ENCODE data around the gene UBTF.

UBTF gene

GRCh38 chr17:44167181-44167861, 52.2 kb downstream of the UBTF start:
- no peaks in the 10 kb centered on the region for H3K9me3 ChIP-seq (ENCODE audit: insufficient read depth, low read depth, low read length)
- no peaks in the 10 kb centered on the region for H3K79me1 ChIP-seq (ENCODE audit: low read length)
- no peak overlapping the region for H3K4me3 ChIP-seq (ENCODE audit: low read depth, low read length)
- H3K23ac ChIP-seq (ENCODE audit: low read length), result no peak overlapping the region
- no peak for DNase-seq
- no peak overlapping the region for H4K12ac ChIP-seq (ENCODE audit: low read depth, low read length)
- H2AFZ ChIP-seq (ENCODE audit: insufficient read depth, low read length, poor library complexity), result no peak overlapping the region
- no CpG with 5 or more reads among the region's 7 CpGs for WGBS (ENCODE audit: extremely low coverage, insufficient coverage, insufficient read length)
- H2BK120ac ChIP-seq (ENCODE audit: insufficient read depth, low read length, poor library complexity), result no peak overlapping the region
- peaks cover under 1% of the 10 kb centered on the region in 2 experiments for H3K36me3 ChIP-seq (ENCODE audit: control insufficient read depth in 1 of 2, insufficient read depth in 2 of 2, low read length in 2 of 2)
- no peak overlapping the region for H4K8ac ChIP-seq (ENCODE audit: low read depth, low read length)
- H3K79me2 ChIP-seq (ENCODE audit: control insufficient read depth, insufficient read depth, low read length, poor library complexity), result no peaks in the 10 kb centered on the region
- H3K27me3 ChIP-seq (ENCODE audit: insufficient read depth, low read length), result no peaks in the 10 kb centered on the region
- H3K4me1 ChIP-seq (ENCODE audit: control insufficient read depth in 1 of 2, insufficient read depth in 2 of 2, low read length in 2 of 2), result peaks cover 2 to 5% of the 10 kb centered on the region in 2 experiments
- no peak overlapping the region for H4K91ac ChIP-seq (ENCODE audit: low read depth, low read length)
- no peak overlapping the region for H3K14ac ChIP-seq (ENCODE audit: low read length)
- H3K4me2 ChIP-seq (ENCODE audit: low read length), result no peak overlapping the region
- no peak overlapping the region for H3K9ac ChIP-seq (ENCODE audit: low read length)
- H2AK5ac ChIP-seq (ENCODE audit: low read length), result no peak overlapping the region
- H2BK12ac ChIP-seq (ENCODE audit: low read length), result no peak overlapping the region
- no peak overlapping the region for H3K18ac ChIP-seq (ENCODE audit: low read length)
- H2BK5ac ChIP-seq (ENCODE audit: low read depth, low read length, poor library complexity), result no peak overlapping the region
- no peak overlapping the region for H3K27ac ChIP-seq (ENCODE audit: low read depth, low read length)
- no peak overlapping the region for H3K4ac ChIP-seq (ENCODE audit: low read depth, low read length)

GRCh38 chr17:44164476-44164875, 55.0 kb downstream of the UBTF start:
- H3K4ac ChIP-seq (ENCODE audit: low read depth, low read length), result no peak overlapping the region
- no peak for DNase-seq

GRCh38 chr17:44159519-44160210, 59.8 kb downstream of the UBTF start:
- DNase-seq, result no peak
- H3K36me3 ChIP-seq (ENCODE audit: control insufficient read depth in 1 of 2, insufficient read depth in 2 of 2, low read length in 2 of 2), result peaks cover 37 to 39% of the 10 kb centered on the region in 2 experiments
- no peak overlapping the region for H3K9ac ChIP-seq (ENCODE audit: low read length)
- no peak overlapping the region for H3K27ac ChIP-seq (ENCODE audit: low read depth, low read length)
- no peaks in the 10 kb centered on the region for H3K27me3 ChIP-seq (ENCODE audit: insufficient read depth, low read length)
- H3K14ac ChIP-seq (ENCODE audit: low read length), result no peak overlapping the region
- peaks cover 2% of the 10 kb centered on the region for H3K9me3 ChIP-seq (ENCODE audit: insufficient read depth, low read depth, low read length)
- no peak overlapping the region for H3K4me3 ChIP-seq (ENCODE audit: low read depth, low read length)
- H4K8ac ChIP-seq (ENCODE audit: low read depth, low read length), result no peak overlapping the region
- H3K79me1 ChIP-seq (ENCODE audit: low read length), result no peaks in the 10 kb centered on the region
- H3K4me1 ChIP-seq (ENCODE audit: control insufficient read depth in 1 of 2, insufficient read depth in 2 of 2, low read length in 2 of 2), result peaks cover 0 to 5% of the 10 kb centered on the region in 2 experiments
- no peak overlapping the region for H2BK120ac ChIP-seq (ENCODE audit: insufficient read depth, low read length, poor library complexity)
- H3K18ac ChIP-seq (ENCODE audit: low read length), result no peak overlapping the region
- no peak overlapping the region for H2AK5ac ChIP-seq (ENCODE audit: low read length)
- H3K4ac ChIP-seq (ENCODE audit: low read depth, low read length), result no peak overlapping the region
- H2AFZ ChIP-seq (ENCODE audit: insufficient read depth, low read length, poor library complexity), result no peak overlapping the region
- H4K91ac ChIP-seq (ENCODE audit: low read depth, low read length), result no peak overlapping the region
- no CpG with 5 or more reads among the region's 15 CpGs for WGBS (ENCODE audit: extremely low coverage, insufficient coverage, insufficient read length)
- H2BK12ac ChIP-seq (ENCODE audit: low read length), result no peak overlapping the region
- H4K12ac ChIP-seq (ENCODE audit: low read depth, low read length), result no peak overlapping the region
- no peaks in the 10 kb centered on the region for H3K79me2 ChIP-seq (ENCODE audit: control insufficient read depth, insufficient read depth, low read length, poor library complexity)
- no peak overlapping the region for H2BK5ac ChIP-seq (ENCODE audit: low read depth, low read length, poor library complexity)
- no peak overlapping the region for H3K4me2 ChIP-seq (ENCODE audit: low read length)
- H3K23ac ChIP-seq (ENCODE audit: low read length), result no peak overlapping the region

More at GRCh38 chr17:44164476-44164875, 55.0 kb downstream of the UBTF start:
- Histone ChIP-seq H3K9me3 (ENCODE audit: insufficient read depth, low read depth, low read length) (no peaks in the 10 kb centered on the region), H4K12ac (ENCODE audit: low read depth, low read length) (no peak overlapping the region), H2BK5ac (ENCODE audit: low read depth, low read length, poor library complexity) (no peak overlapping the region), H4K8ac (ENCODE audit: low read depth, low read length) (no peak overlapping the region), H2BK12ac (ENCODE audit: low read length) (no peak overlapping the region), H3K9ac (ENCODE audit: low read length) (no peak overlapping the region), H3K4me2 (ENCODE audit: low read length) (no peak overlapping the region), H3K79me2 (ENCODE audit: control insufficient read depth, insufficient read depth, low read length, poor library complexity) (no peaks in the 10 kb centered on the region), H2AK5ac (ENCODE audit: low read length) (no peak overlapping the region), H3K4me3 (ENCODE audit: low read depth, low read length) (no peak overlapping the region), H3K18ac (ENCODE audit: low read length) (no peak overlapping the region), H3K14ac (ENCODE audit: low read length) (no peak overlapping the region), H3K27me3 (ENCODE audit: insufficient read depth, low read length) (no peaks in the 10 kb centered on the region), H3K4me1 (ENCODE audit: control insufficient read depth in 1 of 2, insufficient read depth in 2 of 2, low read length in 2 of 2) (peaks cover 2 to 3% of the 10 kb centered on the region in 2 experiments), H3K79me1 (ENCODE audit: low read length) (no peaks in the 10 kb centered on the region), H3K23ac (ENCODE audit: low read length) (no peak overlapping the region), H4K91ac (ENCODE audit: low read depth, low read length) (no peak overlapping the region), H2AFZ (ENCODE audit: insufficient read depth, low read length, poor library complexity) (no peak overlapping the region), H3K36me3 (ENCODE audit: control insufficient read depth in 1 of 2, insufficient read depth in 2 of 2, low read length in 2 of 2) (peaks cover 14 to 17% of the 10 kb centered on the region in 2 experiments), H3K27ac (ENCODE audit: low read depth, low read length) (no peak overlapping the region), H2BK120ac (ENCODE audit: insufficient read depth, low read length, poor library complexity) (no peak overlapping the region)
- no CpG with 5 or more reads among the region's 1 CpG for WGBS (ENCODE audit: extremely low coverage, insufficient coverage, insufficient read length)

- H3K9ac ChIP-seq (ENCODE audit: low read length), result peak overlapping the region; percentile 24
- no peak overlapping the region for H2AK5ac ChIP-seq (ENCODE audit: low read length)
- no peak for DNase-seq
- no peak overlapping the region for H3K23ac ChIP-seq (ENCODE audit: low read length)
- H3K27me3 ChIP-seq (ENCODE audit: insufficient read depth, low read length), result no peaks in the 10 kb centered on the region
- H3K79me1 ChIP-seq (ENCODE audit: low read length), result no peaks in the 10 kb centered on the region
- no peak overlapping the region for H2AFZ ChIP-seq (ENCODE audit: insufficient read depth, low read length, poor library complexity)
- no peak overlapping the region for H3K4me3 ChIP-seq (ENCODE audit: low read depth, low read length)
- H4K8ac ChIP-seq (ENCODE audit: low read depth, low read length), result no peak overlapping the region
- H3K4me1 ChIP-seq (ENCODE audit: control insufficient read depth in 1 of 2, insufficient read depth in 2 of 2, low read length in 2 of 2), result peaks cover 0 to 5% of the 10 kb centered on the region in 2 experiments
- no peak overlapping the region for H4K91ac ChIP-seq (ENCODE audit: low read depth, low read length)
- H3K79me2 ChIP-seq (ENCODE audit: control insufficient read depth, insufficient read depth, low read length, poor library complexity), result no peaks in the 10 kb centered on the region
- no peak overlapping the region for H3K14ac ChIP-seq (ENCODE audit: low read length)
- H3K4ac ChIP-seq (ENCODE audit: low read depth, low read length), result no peak overlapping the region
- H2BK120ac ChIP-seq (ENCODE audit: insufficient read depth, low read length, poor library complexity), result no peak overlapping the region
- H2BK12ac ChIP-seq (ENCODE audit: low read length), result no peak overlapping the region
- H4K12ac ChIP-seq (ENCODE audit: low read depth, low read length), result no peak overlapping the region
- WGBS (ENCODE audit: extremely low coverage, insufficient coverage, insufficient read length), result no CpG with 5 or more reads among the region's 2 CpGs
- no peak overlapping the region for H2BK5ac ChIP-seq (ENCODE audit: low read depth, low read length, poor library complexity)
- peaks cover 37 to 47% of the 10 kb centered on the region in 2 experiments for H3K36me3 ChIP-seq (ENCODE audit: control insufficient read depth in 1 of 2, insufficient read depth in 2 of 2, low read length in 2 of 2)
- H3K18ac ChIP-seq (ENCODE audit: low read length), result no peak overlapping the region
- peaks cover 2% of the 10 kb centered on the region for H3K9me3 ChIP-seq (ENCODE audit: insufficient read depth, low read depth, low read length)
- H3K27ac ChIP-seq (ENCODE audit: low read depth, low read length), result no peak overlapping the region
- H3K4me2 ChIP-seq (ENCODE audit: low read length), result no peak overlapping the region
Measured at GRCh38 chr17:44155488-44155887, 64.0 kb downstream of the UBTF start.

Data from trophoblast cell (in vitro differentiated cells and primary cell).